ENCODE data around the gene SSTR3.
"Not testable (repeated sequence)": the region's sequence is repeated elsewhere in the genome, so short reads cannot be mapped to it uniquely, and the experiment has no call there.

Gene SSTR3

DNA sequence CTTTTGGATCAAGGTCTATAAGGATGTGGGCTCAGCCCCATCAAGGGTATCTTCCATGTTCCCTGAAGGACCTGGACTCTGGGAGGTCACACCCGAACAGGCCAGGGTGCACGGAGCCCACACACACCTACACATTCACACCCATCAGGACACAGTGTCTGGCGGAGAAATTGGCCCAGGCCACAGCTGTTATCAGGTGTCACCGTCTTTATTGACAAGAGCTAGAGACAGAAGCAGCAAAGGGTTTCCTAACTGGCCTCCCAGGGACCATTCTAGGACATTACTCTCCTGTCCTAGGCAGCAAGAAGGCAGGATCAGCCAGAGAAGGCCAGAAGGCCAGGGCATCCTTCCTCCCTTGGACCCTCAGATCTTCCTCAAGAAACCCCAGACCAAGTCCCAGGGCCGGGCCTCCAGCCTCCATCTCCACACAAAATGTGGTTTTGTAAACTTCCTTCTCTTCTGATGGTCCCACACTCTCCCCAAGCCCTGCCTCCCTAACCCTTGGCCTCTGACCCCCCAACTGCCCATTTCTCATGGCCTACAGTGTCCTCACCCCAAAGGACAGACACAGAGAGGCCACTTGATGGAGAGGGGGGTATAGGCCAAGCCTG is 8.1 kb downstream of the SSTR3 start:
- no peaks in the 10 kb centered on the region for H3K27me3 Mint-ChIP-seq
- H3K9me3 Mint-ChIP-seq: no peaks in the 10 kb centered on the region
- H3K4me1 Mint-ChIP-seq: peaks cover 20% of the 10 kb centered on the region
- ATAC-seq (ENCODE audit: low read depth) (no peak), DNase-seq (ENCODE audit: low spot score in 2 of 2) (no peak)
- H3K36me3 Mint-ChIP-seq: no peaks in the 10 kb centered on the region
- no peak overlapping the region for H3K27ac Mint-ChIP-seq
- no peak overlapping the region for H3K4me3 Mint-ChIP-seq

- no peak overlapping the region for H3K27ac Mint-ChIP-seq
Measured at GRCh38 chr22:37203354-37204044, 8.8 kb downstream of the SSTR3 start.

GRCh38 chr22:37202716-37203115 is 9.6 kb downstream of the SSTR3 start:
- DNase-seq (ENCODE audit: low spot score in 2 of 2) (no peak), ATAC-seq (ENCODE audit: low read depth) (no peak)
- H3K27me3 Mint-ChIP-seq: no peaks in the 10 kb centered on the region
- H3K36me3 Mint-ChIP-seq: no peaks in the 10 kb centered on the region
- H3K4me1 Mint-ChIP-seq: peaks cover 24% of the 10 kb centered on the region
- no peaks in the 10 kb centered on the region for H3K9me3 Mint-ChIP-seq
- H3K27ac Mint-ChIP-seq: no peak overlapping the region
- no peak overlapping the region for H3K4me3 Mint-ChIP-seq

More at GRCh38 chr22:37203354-37204044, 8.8 kb downstream of the SSTR3 start:
- H3K27me3 Mint-ChIP-seq: no peaks in the 10 kb centered on the region
- DNase-seq (ENCODE audit: low spot score in 2 of 2): no peak
- H3K4me1 Mint-ChIP-seq: peaks cover 21% of the 10 kb centered on the region
- H3K36me3 Mint-ChIP-seq: no peaks in the 10 kb centered on the region
- no peak overlapping the region for H3K4me3 Mint-ChIP-seq
- no peaks in the 10 kb centered on the region for H3K9me3 Mint-ChIP-seq
- no peak for ATAC-seq (ENCODE audit: low read depth)

DNA sequence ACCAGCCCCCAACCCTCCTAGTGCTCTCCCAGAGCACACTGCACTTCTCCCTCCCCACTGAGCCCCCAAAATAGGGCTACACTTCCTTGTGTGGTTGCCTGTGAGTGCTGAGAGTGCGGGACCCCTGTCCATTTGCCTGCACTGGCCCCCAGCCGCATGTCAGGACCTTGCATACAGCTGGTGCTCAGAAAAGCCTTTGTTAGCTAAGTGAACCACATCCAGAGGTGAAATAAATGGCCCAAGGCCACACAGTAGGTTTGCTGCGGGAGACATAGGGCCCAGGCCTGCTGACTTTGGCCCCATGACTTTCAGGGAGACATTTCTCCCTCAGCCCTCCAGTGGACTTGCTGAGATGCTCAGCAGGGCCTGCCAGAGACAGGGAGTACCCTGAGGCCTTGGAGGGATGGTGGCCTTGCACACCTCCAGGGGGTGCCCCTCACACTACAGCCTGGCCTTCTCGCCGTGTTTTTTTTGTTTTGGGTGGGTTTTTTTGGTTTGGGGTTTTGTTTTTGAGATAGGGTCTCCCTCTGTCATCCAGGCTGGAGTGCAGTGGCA is 10.2 kb downstream of the SSTR3 start:
- no peaks in the 10 kb centered on the region for H3K9me3 Mint-ChIP-seq
- peaks cover 24% of the 10 kb centered on the region for H3K4me1 Mint-ChIP-seq
- no peak overlapping the region for H3K4me3 Mint-ChIP-seq
- no peaks in the 10 kb centered on the region for H3K36me3 Mint-ChIP-seq
- no peak overlapping the region for H3K27ac Mint-ChIP-seq
- DNase-seq (ENCODE audit: low spot score in 2 of 2): no peak
- no peak for ATAC-seq (ENCODE audit: low read depth)
- H3K27me3 Mint-ChIP-seq: no peaks in the 10 kb centered on the region

DNA sequence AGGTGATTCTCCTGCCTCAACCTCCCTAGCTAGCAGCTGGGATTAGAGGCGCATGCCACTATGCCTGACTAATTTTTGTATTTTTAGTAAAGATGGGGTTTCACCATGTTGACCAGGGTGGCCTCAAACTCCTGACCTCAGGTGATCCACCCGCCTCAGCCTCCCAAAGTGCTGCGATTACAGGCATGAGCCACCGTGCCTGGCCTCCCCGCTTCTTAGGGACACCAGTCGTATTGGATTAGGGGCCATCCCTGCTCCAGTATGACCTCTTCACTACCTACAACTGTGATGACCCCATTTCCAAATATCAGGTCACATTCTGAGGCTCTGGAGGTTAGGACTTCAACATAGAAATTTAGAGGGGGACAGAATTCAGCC is 10.8 kb downstream of the SSTR3 start:
- not testable (repeated sequence) for H3K4me3 Mint-ChIP-seq; ATAC-seq (ENCODE audit: low read depth); H3K27me3 Mint-ChIP-seq; H3K9me3 Mint-ChIP-seq; DNase-seq (ENCODE audit: low spot score in 2 of 2); H3K27ac Mint-ChIP-seq; H3K36me3 Mint-ChIP-seq
- peaks cover 24% of the 10 kb centered on the region for H3K4me1 Mint-ChIP-seq

DNA sequence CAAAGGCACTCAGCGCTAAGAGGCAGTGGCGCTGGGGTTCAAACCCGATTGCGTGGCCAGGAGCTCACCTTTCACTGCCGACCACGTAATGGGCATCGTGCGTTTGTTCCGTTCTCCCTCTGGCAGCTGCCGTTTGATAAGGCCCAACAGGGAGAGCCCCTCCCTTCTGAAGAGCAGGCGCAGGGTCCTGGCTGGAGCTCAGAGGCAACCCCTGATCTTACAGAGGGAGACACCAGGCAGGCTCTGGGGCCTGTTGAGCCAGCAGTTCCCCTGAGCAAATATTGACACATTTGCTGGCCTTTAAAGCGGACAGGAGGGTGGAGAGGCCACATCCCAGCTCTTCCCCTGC is 12.5 kb downstream of the SSTR3 start:
- H3K4me1 Mint-ChIP-seq: peaks cover 20% of the 10 kb centered on the region
- H3K27ac Mint-ChIP-seq: peak overlapping the region; percentile 90
- H3K27me3 Mint-ChIP-seq: no peaks in the 10 kb centered on the region
- H3K4me3 Mint-ChIP-seq: peak overlapping the region; percentile 94
- DNase-seq (ENCODE audit: low spot score in 2 of 2): no peak
- no peaks in the 10 kb centered on the region for H3K36me3 Mint-ChIP-seq
- no peaks in the 10 kb centered on the region for H3K9me3 Mint-ChIP-seq
- no peak for ATAC-seq (ENCODE audit: low read depth)

DNA sequence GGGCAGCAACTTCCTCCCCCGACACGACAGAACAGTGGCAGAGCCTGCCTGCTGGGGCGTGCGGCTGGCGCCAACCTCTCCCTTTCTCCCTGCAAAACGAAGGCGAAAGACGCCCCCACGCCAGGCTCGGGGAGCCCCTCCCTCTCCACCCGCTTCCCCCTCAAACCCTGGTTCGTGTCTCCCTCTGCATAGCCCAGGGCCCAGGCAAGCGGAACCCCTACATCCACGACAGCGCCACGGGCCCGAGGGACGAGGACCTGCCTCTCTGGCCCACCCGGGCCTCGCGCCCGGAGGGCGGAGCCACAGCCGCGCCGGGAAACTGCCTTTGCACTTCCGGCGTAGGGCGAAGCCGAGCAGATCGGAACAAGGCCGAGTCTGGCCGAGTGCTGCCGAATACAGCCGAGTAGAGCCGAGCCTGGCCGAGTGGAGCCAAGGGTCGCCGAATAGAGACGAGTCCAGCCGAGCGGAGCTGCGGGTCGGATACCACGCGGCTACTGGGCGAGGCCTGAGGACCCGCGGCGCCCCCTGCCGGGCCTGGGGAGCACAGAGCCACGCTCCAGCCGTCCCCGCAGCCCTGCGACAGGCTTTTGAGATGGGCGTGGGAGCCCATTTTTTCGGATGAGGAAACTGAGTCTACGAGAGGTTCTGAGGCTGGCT is 13.0 kb downstream of the SSTR3 start:
- peak; percentile 100 for DNase-seq (ENCODE audit: low spot score in 2 of 2)

GRCh38 chr22:37198258-37199102 is 13.8 kb downstream of the SSTR3 start:
- no peaks in the 10 kb centered on the region for H3K27me3 Mint-ChIP-seq
- H3K9me3 Mint-ChIP-seq: no peaks in the 10 kb centered on the region
- peak; percentile 46 for ATAC-seq (ENCODE audit: low read depth)
- H3K36me3 Mint-ChIP-seq: no peaks in the 10 kb centered on the region
- H3K4me1 Mint-ChIP-seq: peaks cover 23% of the 10 kb centered on the region
- DNase-seq (ENCODE audit: low spot score in 2 of 2): peak; percentile 90 to 97
- H3K27ac Mint-ChIP-seq: peak overlapping the region; percentile 90
- peak overlapping the region; percentile 94 for H3K4me3 Mint-ChIP-seq

More for the DNA sequence above, 13.0 kb downstream of the SSTR3 start:
- peaks cover 20% of the 10 kb centered on the region for H3K4me1 Mint-ChIP-seq
- no peaks in the 10 kb centered on the region for H3K9me3 Mint-ChIP-seq
- peak; percentile 91 for ATAC-seq (ENCODE audit: low read depth)
- H3K27me3 Mint-ChIP-seq: no peaks in the 10 kb centered on the region
- no peaks in the 10 kb centered on the region for H3K36me3 Mint-ChIP-seq
- peak overlapping the region; percentile 90 for H3K27ac Mint-ChIP-seq
- peak overlapping the region; percentile 94 for H3K4me3 Mint-ChIP-seq

DNA sequence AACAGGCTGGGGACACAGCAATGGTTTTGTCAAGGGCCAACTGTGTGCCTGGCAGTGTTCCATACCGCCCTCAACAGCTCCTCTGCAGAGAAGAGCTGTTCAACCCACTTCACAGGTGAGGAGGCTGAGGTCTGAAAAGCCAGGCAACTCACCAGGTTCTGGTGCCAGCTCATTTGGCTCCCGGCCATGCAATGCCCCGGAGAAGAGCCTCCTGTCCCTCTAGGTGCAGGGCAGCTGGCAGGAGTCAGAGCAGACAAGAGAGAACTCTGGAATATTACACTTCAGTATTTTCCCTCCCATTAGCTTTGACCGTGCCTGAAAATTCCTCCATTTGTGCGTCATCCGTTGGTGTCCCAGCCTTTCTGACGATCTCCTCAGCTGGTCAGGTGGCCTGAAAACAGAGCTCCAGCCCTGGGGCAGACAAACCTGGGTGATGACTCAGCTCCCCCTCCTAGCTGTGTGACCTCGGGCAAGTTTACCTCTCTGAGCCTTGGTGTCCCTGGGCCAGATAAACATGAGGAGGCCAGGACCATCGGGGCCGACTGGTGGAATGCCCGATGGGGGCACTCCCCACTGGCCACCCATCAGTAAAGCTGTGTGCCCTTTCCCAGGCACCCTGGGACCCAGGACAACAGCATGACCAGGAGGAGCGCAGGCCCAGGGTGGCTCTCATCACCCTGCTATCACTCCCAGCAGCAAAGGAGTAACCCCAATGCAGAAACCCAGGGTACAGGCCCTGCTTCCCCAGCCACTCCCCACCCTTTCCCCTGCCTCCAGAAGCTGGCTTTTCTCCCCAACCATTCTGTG is 14.6 kb downstream of the SSTR3 start:
- H3K4me3 Mint-ChIP-seq: peak overlapping the region; percentile 94
- no peak for DNase-seq (ENCODE audit: low spot score in 2 of 2)
- no peaks in the 10 kb centered on the region for H3K27me3 Mint-ChIP-seq
- no peaks in the 10 kb centered on the region for H3K36me3 Mint-ChIP-seq
- peaks cover 20% of the 10 kb centered on the region for H3K4me1 Mint-ChIP-seq
- no peaks in the 10 kb centered on the region for H3K9me3 Mint-ChIP-seq
- no peak for ATAC-seq (ENCODE audit: low read depth)
- H3K27ac Mint-ChIP-seq: peak overlapping the region; percentile 90

DNA sequence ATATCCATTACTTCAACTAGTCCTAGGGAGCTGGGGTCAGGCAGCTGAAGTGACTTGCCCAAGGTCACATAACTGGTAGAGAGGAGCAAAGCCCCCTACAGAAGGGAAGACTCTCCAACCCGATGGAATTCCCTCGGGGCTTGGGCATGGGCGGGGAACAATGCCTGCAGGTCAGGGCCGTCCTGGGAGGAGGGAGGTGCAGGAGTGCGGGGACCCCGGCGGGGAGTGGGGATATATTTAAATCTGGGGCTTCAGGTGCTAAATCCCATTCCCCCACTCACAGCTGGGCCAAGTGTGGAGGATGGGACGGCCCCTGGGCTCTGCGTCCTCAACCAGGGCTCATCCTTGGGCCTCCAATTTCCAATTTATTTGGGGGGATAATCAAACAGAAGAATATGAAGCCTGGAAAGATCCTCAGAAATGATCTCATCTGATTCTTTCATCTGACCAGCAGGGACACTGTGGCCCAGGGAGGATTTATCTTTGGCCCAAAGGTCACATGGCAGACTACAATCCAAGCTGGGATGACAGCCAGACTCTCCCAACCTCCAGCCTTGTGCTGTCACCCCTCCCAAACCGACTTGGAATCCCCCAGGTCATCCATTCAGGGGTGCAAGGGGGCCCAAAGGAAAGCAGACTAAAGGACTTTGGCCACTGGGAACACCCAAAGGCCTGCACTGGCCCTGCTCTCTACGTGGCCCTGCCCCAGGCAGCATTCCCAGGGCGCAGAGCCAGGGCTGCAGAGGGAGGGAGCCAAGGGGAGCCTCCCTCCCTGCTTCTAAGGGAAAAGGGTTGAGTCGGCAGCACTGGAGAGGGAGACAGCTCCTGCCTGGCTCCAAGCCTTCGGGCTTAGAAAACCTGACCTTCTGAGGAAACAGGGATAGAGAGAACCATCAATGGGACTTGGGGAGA is 15.5 kb downstream of the SSTR3 start:
- Mint-ChIP-seq H3K27me3 (no peaks in the 10 kb centered on the region), H3K9me3 (no peaks in the 10 kb centered on the region), H3K27ac (no peak overlapping the region), H3K4me1 (peaks cover 17% of the 10 kb centered on the region), H3K36me3 (no peaks in the 10 kb centered on the region), H3K4me3 (no peak overlapping the region)
- DNase-seq (ENCODE audit: low spot score in 2 of 2) (no peak), ATAC-seq (ENCODE audit: low read depth) (no peak)

DNA sequence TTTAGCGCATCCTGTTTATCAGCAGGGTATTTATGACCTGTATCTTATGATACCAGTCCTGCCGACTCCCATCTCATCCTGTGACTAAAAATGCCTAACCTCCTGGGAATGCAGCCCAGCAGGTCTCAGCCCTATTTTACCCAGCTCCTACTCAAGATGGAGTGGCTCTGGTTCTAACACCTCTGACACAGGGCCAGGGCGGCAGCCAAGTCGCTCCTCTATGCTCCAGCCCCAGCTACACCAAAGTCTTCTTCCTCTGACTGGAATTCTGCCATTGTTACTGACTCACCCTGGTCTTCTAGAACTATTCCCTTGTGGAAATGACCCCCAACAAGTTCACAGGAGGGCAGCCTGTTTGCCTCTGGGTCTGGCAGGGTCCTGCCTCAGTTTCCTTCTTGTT is 16.4 kb downstream of the SSTR3 start:
- no peak for DNase-seq (ENCODE audit: low spot score in 2 of 2)
- Mint-ChIP-seq H3K9me3 (no peaks in the 10 kb centered on the region), H3K4me1 (peaks cover 14% of the 10 kb centered on the region), H3K27me3 (no peaks in the 10 kb centered on the region), H3K36me3 (no peaks in the 10 kb centered on the region), H3K27ac (no peak overlapping the region), H3K4me3 (no peak overlapping the region)
- ATAC-seq (ENCODE audit: low read depth): no peak

- Mint-ChIP-seq H3K36me3 (no peaks in the 10 kb centered on the region), H3K4me1 (peaks cover 8% of the 10 kb centered on the region), H3K9me3 (no peaks in the 10 kb centered on the region), H3K27ac (peak overlapping the region; percentile 8), H3K4me3 (no peak overlapping the region), H3K27me3 (no peaks in the 10 kb centered on the region)
- ATAC-seq (ENCODE audit: low read depth): no peak
- no peak for DNase-seq (ENCODE audit: low spot score in 2 of 2)
Measured at GRCh38 chr22:37194750-37195149, 17.5 kb downstream of the SSTR3 start.
